ENCODE data around the gene KCNA2. TPM values are rescaled to one million over a fixed set of nuclear protein-coding genes. Genes with fewer than 3 reads are reported as not detected.

Gene KCNA2
- total RNA-seq, 2 donors from 2014 or later: 0.46 to 2.4 TPM

DNA sequence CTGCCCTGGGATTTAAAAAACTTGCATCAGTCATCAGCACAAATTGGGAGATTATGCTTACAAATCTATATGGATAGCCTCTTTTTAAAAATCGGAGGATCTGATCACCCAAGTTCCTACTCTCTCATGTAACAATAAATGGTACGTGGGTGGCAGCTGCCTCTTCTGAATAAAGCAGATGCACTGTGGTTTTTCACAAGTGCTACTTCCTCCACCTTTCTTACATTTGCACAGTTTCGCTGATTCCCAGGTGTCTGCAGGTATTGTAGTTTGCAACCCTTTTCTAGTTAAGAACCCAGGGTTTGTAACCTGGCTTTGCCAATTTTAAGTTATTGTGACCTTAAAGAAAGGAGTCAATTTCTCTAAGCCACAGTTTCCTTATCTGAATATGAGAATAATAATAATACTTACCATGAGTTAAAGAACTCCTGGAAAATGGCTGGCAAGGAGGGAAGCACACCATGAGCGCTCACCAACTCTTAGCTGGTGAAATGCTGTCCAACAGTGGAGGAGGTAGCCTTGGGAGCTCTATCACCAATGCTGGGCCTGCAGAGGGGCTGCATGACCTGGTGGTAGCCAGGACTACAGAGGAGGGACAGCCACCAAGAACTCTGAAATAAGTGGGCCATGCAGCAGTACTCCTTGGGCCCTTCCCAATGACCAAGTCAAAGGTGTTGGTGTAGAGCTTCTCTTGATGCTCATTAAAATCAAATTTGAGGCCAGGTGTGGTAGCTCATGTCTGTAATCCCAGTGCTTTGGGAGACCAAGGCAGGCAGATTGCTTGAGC, 30.2 kb upstream of the KCNA2 start:
- peaks cover 6 to 7% of the 10 kb centered on the region in 2 donors for H3K36me3 Mint-ChIP-seq (ENCODE audit: insufficient read depth in 2 of 2)
- H3K4me3 Mint-ChIP-seq: peak overlapping the region; percentile 73 to 84
- H3K27ac Mint-ChIP-seq: peak overlapping the region; percentile 94
- DNase-seq: no peak
- H3K9me3 Mint-ChIP-seq: peaks cover 3 to 9% of the 10 kb centered on the region in 2 donors
- peaks cover 36% of the 10 kb centered on the region for H3K4me1 Mint-ChIP-seq (ENCODE audit: low read depth)
- no peaks in the 10 kb centered on the region for H3K27me3 Mint-ChIP-seq (ENCODE audit: low read depth)
- no peak for ATAC-seq (replicated peaks in 1 of 2)

DNA sequence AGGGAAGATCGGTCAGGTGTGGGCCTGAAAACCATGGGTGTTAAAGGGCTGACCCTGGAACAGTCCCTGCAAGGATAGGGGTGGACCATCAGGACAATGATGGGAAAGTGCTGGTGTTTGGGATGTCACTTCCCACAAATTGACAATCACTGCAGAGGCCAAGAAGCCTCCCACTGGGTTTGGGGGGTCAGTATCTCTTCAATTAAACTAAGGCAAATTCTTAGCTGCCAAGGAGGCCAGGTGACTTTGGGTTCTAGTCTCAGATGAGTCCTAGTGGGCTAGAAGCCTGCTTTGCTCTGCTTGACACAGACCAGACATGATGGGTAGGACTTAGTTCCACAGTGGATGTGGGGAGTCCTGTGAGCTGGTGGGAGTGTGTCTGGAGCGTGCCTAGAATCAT, 29.3 kb upstream of the KCNA2 start:
- no peak for ATAC-seq (replicated peaks in 1 of 2)
- Mint-ChIP-seq H3K27ac (peak overlapping the region; percentile 94), H3K9me3 (peaks cover 3 to 9% of the 10 kb centered on the region in 2 donors), H3K4me1 (ENCODE audit: low read depth) (peaks cover 32% of the 10 kb centered on the region), H3K36me3 (ENCODE audit: insufficient read depth in 2 of 2) (peaks cover 6% of the 10 kb centered on the region in 2 donors), H3K4me3 (peak overlapping the region; percentile 73 to 84), H3K27me3 (ENCODE audit: low read depth) (no peaks in the 10 kb centered on the region)
- no peak for DNase-seq

DNA sequence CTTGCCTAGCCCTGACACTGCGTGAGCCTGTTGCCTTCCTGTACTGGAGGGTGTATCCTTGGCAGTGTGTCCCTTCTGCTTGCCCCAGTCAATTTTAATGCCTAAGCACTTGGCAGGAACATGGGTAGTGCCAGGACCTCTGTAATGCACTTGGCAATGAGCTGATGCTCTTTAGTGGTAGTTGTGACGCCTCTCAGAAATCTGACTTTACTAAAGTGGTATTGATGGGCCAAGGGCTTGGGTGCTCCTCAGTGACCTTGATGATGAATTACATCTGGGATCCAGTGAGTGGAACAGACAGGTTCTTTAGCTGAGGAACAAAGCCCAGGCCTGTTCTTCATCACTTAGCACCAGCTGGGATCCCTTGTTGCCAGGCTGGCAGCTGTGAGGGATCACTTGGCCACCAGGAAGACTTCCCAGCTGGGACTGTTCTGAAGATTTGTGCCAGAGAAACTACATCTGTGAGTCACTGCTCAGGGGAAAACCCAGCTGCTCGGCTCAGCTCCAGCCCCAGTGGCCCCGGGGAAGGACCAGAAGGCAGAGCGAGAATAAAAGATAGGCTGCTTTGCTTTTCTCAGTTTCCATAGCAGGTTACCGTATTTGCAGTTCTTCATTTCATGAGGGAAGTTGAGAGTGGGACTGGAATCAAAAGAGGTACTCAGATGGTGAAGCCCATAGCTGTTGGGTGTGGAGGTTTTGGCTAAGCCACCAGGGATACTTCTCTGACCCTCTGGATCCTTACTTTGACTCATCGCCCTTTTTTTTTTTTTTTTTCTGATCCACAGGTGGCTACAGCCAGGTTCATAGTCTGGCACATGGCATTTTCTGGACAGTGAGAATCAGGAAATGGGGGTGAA, 28.5 kb upstream of the KCNA2 start:
- Mint-ChIP-seq H3K27me3 (ENCODE audit: low read depth) (no peaks in the 10 kb centered on the region), H3K9me3 (peaks cover 0 to 3% of the 10 kb centered on the region in 2 donors), H3K27ac (peak overlapping the region; percentile 94), H3K36me3 (ENCODE audit: insufficient read depth in 2 of 2) (no peaks in the 10 kb centered on the region), H3K4me1 (ENCODE audit: low read depth) (peaks cover 27% of the 10 kb centered on the region), H3K4me3 (peak overlapping the region; percentile 73 to 84)
- ATAC-seq (replicated peaks in 1 of 2): peak; percentile 58 to 63
- DNase-seq: peak; percentile 82 to 83

DNA sequence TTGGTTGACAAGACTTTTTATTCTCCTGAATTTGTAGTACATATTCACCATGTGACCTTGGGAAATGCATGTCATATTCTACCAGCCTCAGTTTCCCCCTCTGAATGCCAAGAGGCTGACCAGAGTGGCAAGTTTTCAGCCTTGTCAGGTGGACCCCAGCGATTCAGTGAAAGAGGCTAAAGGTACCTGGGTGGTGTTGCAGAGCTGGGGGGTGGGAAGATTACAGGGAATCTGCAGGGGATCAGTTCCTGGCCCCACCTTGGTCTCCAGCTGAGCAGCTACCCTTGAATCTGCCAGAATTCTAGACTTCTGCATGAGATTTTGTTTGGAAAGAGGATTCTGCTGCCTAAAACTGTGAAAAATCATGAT, 27.9 kb upstream of the KCNA2 start:
- Mint-ChIP-seq H3K4me3 (peak overlapping the region; percentile 73 to 84), H3K27me3 (ENCODE audit: low read depth) (no peaks in the 10 kb centered on the region), H3K9me3 (no peaks in the 10 kb centered on the region), H3K27ac (peak overlapping the region; percentile 94), H3K4me1 (ENCODE audit: low read depth) (peaks cover 24% of the 10 kb centered on the region), H3K36me3 (ENCODE audit: insufficient read depth in 2 of 2) (no peaks in the 10 kb centered on the region)
- ATAC-seq (replicated peaks in 1 of 2) (no peak), DNase-seq (no peak)

DNA sequence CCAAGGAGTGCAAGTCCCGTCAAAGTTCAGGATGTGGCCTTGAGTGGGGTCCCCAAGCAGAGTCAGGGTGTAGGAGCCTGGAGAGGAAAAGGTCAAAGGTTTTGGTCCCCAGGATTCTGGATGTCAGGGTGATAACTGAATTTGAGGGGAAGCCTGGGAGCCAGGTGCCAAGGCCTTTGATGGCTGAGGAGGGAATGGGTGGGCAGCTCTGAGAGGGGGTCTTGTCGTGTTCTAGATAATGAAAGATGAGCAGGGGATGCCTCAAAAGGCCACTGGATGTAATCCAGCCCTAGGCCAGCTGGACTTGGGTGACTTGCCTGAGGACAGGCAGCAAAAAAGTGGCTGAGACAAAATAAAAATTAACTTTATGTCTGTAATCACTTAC, 27.5 kb upstream of the KCNA2 start:
- Mint-ChIP-seq H3K27me3 (ENCODE audit: low read depth) (no peaks in the 10 kb centered on the region), H3K9me3 (no peaks in the 10 kb centered on the region), H3K4me3 (peak overlapping the region; percentile 31 to 49), H3K4me1 (ENCODE audit: low read depth) (peaks cover 20% of the 10 kb centered on the region), H3K27ac (no peak overlapping the region), H3K36me3 (ENCODE audit: insufficient read depth in 2 of 2) (no peaks in the 10 kb centered on the region)
- no peak for ATAC-seq (replicated peaks in 1 of 2)
- DNase-seq: no peak

DNA sequence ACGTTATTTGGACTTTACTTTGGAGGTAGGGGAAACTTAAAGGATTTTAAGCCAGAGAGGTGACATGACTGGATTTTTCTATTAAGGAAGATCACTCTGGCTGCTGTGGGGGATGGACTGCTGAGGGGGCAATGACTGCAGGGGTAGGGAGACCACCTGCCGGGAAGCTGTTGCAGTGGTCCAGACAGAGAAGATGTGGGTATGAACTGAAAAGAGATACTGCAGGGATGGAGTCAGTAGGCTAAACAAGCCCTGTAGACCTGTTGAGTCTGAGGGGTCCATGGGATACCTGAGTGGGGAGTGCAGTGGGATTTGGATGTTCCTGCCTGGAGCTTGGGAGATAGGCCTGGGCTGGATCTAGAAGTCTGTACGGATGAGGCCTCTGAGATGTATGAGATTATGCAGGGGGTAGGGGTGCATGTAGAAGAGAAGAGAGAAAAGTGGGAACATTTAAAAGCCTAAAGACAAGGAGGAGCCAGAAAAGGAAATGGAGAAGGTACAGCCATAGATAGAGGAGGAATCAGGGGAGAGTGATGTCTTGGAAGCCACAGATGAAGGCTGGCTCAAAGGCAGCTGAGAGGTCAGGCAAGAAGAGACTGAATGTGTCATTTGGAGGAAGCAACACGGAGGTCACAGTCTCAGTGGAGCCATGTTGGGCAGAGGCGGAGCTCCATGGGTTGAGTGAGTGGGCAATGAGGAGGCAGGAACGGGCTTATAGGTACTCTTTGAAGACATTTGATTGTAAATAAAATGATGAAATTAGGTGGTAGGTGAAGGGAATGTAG, 25.9 kb upstream of the KCNA2 start:
- H3K27me3 Mint-ChIP-seq (ENCODE audit: low read depth): no peaks in the 10 kb centered on the region
- no peak overlapping the region for H3K4me3 Mint-ChIP-seq
- DNase-seq (no peak), ATAC-seq (replicated peaks in 1 of 2) (no peak)
- peaks cover 17% of the 10 kb centered on the region for H3K4me1 Mint-ChIP-seq (ENCODE audit: low read depth)
- H3K27ac Mint-ChIP-seq: no peak overlapping the region
- H3K36me3 Mint-ChIP-seq (ENCODE audit: insufficient read depth in 2 of 2): peaks cover 0 to 2% of the 10 kb centered on the region in 2 donors
- H3K9me3 Mint-ChIP-seq: no peaks in the 10 kb centered on the region

DNA sequence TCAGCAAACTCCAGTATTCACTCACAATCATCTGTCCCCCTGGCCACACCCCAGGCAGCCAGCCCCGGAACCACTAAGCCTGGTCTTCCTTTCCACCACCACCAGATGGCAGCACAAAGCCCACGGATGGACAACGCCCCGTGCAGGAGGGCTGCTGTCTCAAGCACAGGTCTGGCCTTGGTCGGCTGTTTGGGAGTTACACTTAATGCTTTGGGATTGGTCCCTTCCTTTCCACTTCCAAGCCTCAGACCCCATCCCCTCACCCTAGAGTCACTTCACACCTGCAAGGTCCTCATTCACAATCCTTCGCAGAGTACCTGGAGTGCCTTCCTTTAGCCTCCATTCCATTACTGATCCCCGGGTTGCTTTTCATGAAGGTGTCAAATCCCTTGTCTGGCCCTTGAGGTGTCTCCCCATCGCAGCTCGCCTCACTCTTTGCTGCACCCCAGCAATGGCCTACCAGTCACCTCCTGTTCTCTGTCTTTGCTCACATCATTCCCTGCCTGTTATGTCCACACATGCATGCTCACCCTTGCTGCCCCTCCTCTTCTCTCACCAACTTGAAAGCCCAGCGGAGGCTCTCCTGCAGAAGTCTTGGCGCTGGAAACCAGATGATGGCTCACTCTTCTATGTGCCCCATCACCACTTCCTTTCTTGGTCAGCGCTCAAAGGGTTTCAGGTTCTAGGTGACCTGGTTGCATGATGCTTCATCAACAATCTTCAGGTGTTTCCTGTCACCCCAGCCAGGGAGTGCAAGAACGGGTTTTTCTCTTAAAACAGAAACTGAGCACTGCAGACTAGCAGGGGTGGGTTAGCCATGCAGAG, 24.9 kb upstream of the KCNA2 start:
- H3K4me1 Mint-ChIP-seq (ENCODE audit: low read depth): peaks cover 27% of the 10 kb centered on the region
- H3K9me3 Mint-ChIP-seq: no peaks in the 10 kb centered on the region
- peaks cover 0 to 2% of the 10 kb centered on the region in 2 donors for H3K36me3 Mint-ChIP-seq (ENCODE audit: insufficient read depth in 2 of 2)
- ATAC-seq (replicated peaks in 1 of 2) (peak; percentile 78 to 80), DNase-seq (peak; percentile 89 to 92)
- H3K27me3 Mint-ChIP-seq (ENCODE audit: low read depth): no peaks in the 10 kb centered on the region
- no peak overlapping the region for H3K4me3 Mint-ChIP-seq
- no peak overlapping the region for H3K27ac Mint-ChIP-seq

DNA sequence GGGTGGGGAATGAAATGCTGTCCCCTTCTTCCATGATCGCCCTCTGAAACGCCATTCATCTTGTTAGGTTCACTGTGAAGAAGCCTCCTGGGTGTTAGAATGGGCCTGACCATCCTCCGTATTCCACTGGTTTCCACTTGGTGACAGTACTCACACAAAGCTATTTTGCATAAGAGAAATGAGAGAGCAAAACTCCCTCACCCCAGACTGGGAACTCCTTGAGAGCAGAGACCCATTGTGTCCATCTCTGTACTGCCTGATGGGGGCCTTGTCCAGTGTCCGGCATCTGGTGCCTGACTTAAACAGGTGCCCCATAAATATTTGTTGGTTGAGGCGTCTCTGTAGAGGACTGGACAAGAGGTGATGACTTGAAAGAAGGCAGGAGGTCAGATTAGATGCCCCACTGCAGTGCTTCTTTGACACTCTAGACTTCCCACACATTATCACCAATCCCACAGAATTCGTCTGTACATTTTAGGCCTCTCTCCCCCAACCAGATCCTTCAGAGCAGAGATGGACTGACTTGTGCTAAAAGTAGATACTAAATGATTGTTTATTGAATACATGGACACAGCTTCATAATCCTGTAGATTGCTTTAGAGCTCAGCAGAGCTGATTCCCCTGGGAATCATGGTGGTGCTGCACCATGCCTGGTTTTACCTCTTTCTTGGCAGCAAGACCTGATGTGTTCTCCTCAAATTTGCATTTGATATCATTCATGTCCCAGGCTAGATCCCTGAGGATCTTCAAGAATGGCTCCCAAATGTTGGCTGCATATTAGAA, 22.4 kb upstream of the KCNA2 start:
- peaks cover 0 to 3% of the 10 kb centered on the region in 2 donors for H3K9me3 Mint-ChIP-seq
- H3K27ac Mint-ChIP-seq: no peak overlapping the region
- DNase-seq: no peak
- H3K4me3 Mint-ChIP-seq: no peak overlapping the region
- peaks cover 0 to 5% of the 10 kb centered on the region in 2 donors for H3K36me3 Mint-ChIP-seq (ENCODE audit: insufficient read depth in 2 of 2)
- no peak for ATAC-seq (replicated peaks in 1 of 2)
- H3K4me1 Mint-ChIP-seq (ENCODE audit: low read depth): peaks cover 27% of the 10 kb centered on the region
- H3K27me3 Mint-ChIP-seq (ENCODE audit: low read depth): no peaks in the 10 kb centered on the region

DNA sequence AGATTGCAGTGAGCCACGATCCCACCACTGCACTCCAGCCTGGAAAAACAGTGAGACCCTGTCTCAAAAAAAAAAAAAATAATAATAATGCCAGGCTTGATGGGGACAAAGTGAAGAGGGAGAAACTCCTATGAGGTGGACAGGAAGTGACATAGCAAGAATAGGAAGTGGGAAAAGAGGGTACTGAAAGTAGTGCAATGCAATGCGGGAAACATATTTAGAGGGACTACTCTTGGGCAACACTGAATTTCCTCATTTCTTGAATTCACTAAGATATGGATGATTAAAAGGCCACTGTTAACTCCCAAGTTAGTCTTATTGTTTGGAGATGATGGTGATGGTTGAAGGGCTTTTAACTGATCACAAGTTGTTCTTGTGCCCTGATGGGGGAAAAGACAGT, 21.6 kb upstream of the KCNA2 start:
- no peak overlapping the region for H3K4me3 Mint-ChIP-seq
- H3K4me1 Mint-ChIP-seq (ENCODE audit: low read depth): peaks cover 27% of the 10 kb centered on the region
- ATAC-seq (replicated peaks in 1 of 2) (no peak), DNase-seq (no peak)
- no peak overlapping the region for H3K27ac Mint-ChIP-seq
- peaks cover 0 to 5% of the 10 kb centered on the region in 2 donors for H3K36me3 Mint-ChIP-seq (ENCODE audit: insufficient read depth in 2 of 2)
- no peaks in the 10 kb centered on the region for H3K27me3 Mint-ChIP-seq (ENCODE audit: low read depth)
- H3K9me3 Mint-ChIP-seq: peaks cover 0 to 3% of the 10 kb centered on the region in 2 donors

DNA sequence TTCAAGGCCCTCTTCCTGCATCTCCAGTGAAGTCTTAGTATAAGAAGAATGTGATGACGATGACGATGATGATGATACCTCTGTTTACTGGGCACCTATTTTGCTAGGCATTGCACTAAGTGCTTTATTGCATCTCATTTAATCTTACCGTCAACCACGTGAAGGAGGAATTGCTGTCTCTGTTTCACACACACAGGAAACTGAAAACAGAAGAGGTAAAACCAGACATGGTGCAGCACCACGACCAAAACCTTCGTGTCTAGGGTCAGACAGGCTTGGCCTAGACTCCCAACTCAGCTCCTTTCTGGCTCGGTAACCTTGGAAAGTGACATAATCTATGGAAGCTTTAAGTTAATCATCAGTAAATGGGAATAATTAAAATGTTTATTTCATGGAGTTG, 20.7 kb upstream of the KCNA2 start:
- H3K27me3 Mint-ChIP-seq (ENCODE audit: low read depth): no peaks in the 10 kb centered on the region
- DNase-seq (no peak), ATAC-seq (replicated peaks in 1 of 2) (no peak)
- H3K36me3 Mint-ChIP-seq (ENCODE audit: insufficient read depth in 2 of 2): peaks cover 0 to 5% of the 10 kb centered on the region in 2 donors
- H3K4me3 Mint-ChIP-seq: peak overlapping the region in 1 of 2 donors; percentile 5
- H3K9me3 Mint-ChIP-seq: peaks cover 0 to 3% of the 10 kb centered on the region in 2 donors
- H3K4me1 Mint-ChIP-seq (ENCODE audit: low read depth): peaks cover 27% of the 10 kb centered on the region
- H3K27ac Mint-ChIP-seq: no peak overlapping the region

DNA sequence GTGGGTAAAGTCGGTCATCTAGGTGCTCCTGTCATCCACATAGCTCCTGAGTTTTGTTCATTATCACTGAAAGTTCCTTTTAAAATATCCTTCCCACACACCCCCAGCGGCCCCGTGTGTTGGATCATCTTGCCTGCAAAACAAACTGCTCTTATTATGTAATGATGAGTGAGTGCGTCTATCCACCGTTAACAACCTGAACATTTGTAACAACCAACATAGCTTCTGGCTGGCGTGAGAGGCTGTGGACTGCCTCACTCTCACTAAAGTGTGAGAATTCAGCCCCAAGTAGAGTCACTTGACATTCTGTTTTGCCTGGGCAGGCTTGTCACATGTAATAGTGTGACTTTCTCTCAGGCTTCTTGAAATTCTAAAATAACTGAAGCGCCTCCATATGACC, 14.5 kb upstream of the KCNA2 start:
- peak overlapping the region in 1 of 2 donors; percentile 76 for H3K4me3 Mint-ChIP-seq
- peaks cover 1 to 3% of the 10 kb centered on the region in 2 donors for H3K36me3 Mint-ChIP-seq (ENCODE audit: insufficient read depth in 2 of 2)
- H3K27me3 Mint-ChIP-seq (ENCODE audit: low read depth): no peaks in the 10 kb centered on the region
- H3K9me3 Mint-ChIP-seq: peaks cover 0 to 3% of the 10 kb centered on the region in 2 donors
- H3K4me1 Mint-ChIP-seq (ENCODE audit: low read depth): peaks cover 26% of the 10 kb centered on the region
- DNase-seq: no peak
- H3K27ac Mint-ChIP-seq: no peak overlapping the region
- no peak for ATAC-seq (replicated peaks in 1 of 2)
